CD4-positive, alpha-beta memory T cell (primary cell): ENCODE measurements around the gene KRT5. TPM values are rescaled to one million over a fixed set of nuclear protein-coding genes. Genes with fewer than 3 reads are reported as not detected.
A peak's percentile ranks its signal among the peaks of the same experiment; 100 is the strongest.

Source experiments
- CTCF ChIA-PET: fragments of 350-600 bp; sonication (Branson Sonifier 250); formaldehyde crosslinking; loops from one replicate; lab custom pipeline; 2021; ENCODE audit warnings: inconsistent platforms; ENCODE audit not compliant: partially characterized antibody; lab: Charles Lee
- POLR2A ChIA-PET: fragments of 350-600 bp; sonication (Branson Sonifier 250); formaldehyde crosslinking; loops from one replicate; lab custom pipeline; 2021; ENCODE audit not compliant: partially characterized antibody; lab: Charles Lee
- DNase-seq, 5 donors: peaks; one replicate each; pipeline versions ENCODE4 v3.0.0 to v3.0.0-alpha.2; 2020 to 2022; ENCODE audit warnings: mixed read lengths in 1 of 5
- H3K27ac ChIP-seq: one replicate; pipeline ENCODE4 v1.7.0; 2013; ENCODE audit warnings: low read depth, low read length
- H3K27me3 ChIP-seq: 2 replicates; pipeline ENCODE4 v1.7.0; 2013; ENCODE audit warnings: mild to moderate bottlenecking, low read length, moderate library complexity; ENCODE audit not compliant: insufficient read depth
- H3K36me3 ChIP-seq: 2 replicates; pipeline ENCODE4 v1.7.0; 2013; ENCODE audit warnings: mild to moderate bottlenecking, low read length, moderate library complexity; ENCODE audit not compliant: insufficient read depth
- H3K4me1 ChIP-seq: 2 replicates; pipeline ENCODE4 v1.7.0; 2013; ENCODE audit warnings: mild to moderate bottlenecking, low read length, moderate library complexity; ENCODE audit not compliant: insufficient read depth
- H3K4me3 ChIP-seq, 2 donors: one replicate each; pipeline ENCODE4 v1.7.0; 2013; ENCODE audit warnings: low read length in 2 of 2, mild to moderate bottlenecking in 1 of 2
- H3K9me3 ChIP-seq, 2 donors: one replicate each; pipeline ENCODE4 v1.7.0; 2013; ENCODE audit warnings: low read length in 2 of 2, control low read depth in 1 of 2; ENCODE audit not compliant: control insufficient read depth in 1 of 2
- H3K27ac Mint-ChIP-seq, 7 donors: one replicate each; pipeline ENCODE4 v1.8.0; 2020 to 2021; ENCODE audit warnings: mixed read lengths in 7 of 7, mild to moderate bottlenecking in 6 of 7, inconsistent platforms in 3 of 7, moderate library complexity in 3 of 7
- H3K27me3 Mint-ChIP-seq, 2 donors: one replicate each; pipeline ENCODE4 v1.8.0; 2020 to 2021; ENCODE audit warnings: mixed read lengths in 2 of 2
- H3K36me3 Mint-ChIP-seq, 2 donors: one replicate each; pipeline ENCODE4 v1.8.0; 2020 to 2021; ENCODE audit warnings: mixed read lengths in 2 of 2, inconsistent platforms in 1 of 2, mild to moderate bottlenecking in 1 of 2
- H3K4me1 Mint-ChIP-seq, 4 donors: one replicate each; pipeline ENCODE4 v1.8.0; 2020 to 2021; ENCODE audit warnings: mixed read lengths in 4 of 4, mild to moderate bottlenecking in 1 of 4
- H3K4me3 Mint-ChIP-seq, 8 donors: one replicate each; pipeline ENCODE4 v1.8.0; 2020 to 2021; ENCODE audit warnings: mixed read lengths in 8 of 8, mild to moderate bottlenecking in 7 of 8, moderate library complexity in 6 of 8, inconsistent platforms in 3 of 8
- H3K9me3 Mint-ChIP-seq, 8 donors: one replicate each; pipeline ENCODE4 v1.8.0; 2020 to 2021; ENCODE audit warnings: mixed read lengths in 8 of 8, mild to moderate bottlenecking in 5 of 8, inconsistent platforms in 3 of 8, moderate library complexity in 1 of 8
- intact Hi-C: fragments of 100-400 bp; cut with micrococcal nuclease; formaldehyde crosslinking; loops from one replicate; pipeline ENCODE4 v1.15.1; 2023
- polyA plus RNA-seq, 2 donors: library from polyadenylated mRNA; unstranded; fragments of 300-500 nt; fragmentation: Illumina TruSeq; gene quantifications; one replicate each; pipeline ENCODE4 v1.2.3, GENCODE V29; 2021
- total RNA-seq, 2 experiments: library from RNA; stranded (reverse); gene quantifications; one replicate each; pipeline ENCODE4 v1.2.3, GENCODE V29; 2021

The KRT5 gene
- total and polyA plus RNA-seq, 4 experiments from 2014 or later = not detected

DNA sequence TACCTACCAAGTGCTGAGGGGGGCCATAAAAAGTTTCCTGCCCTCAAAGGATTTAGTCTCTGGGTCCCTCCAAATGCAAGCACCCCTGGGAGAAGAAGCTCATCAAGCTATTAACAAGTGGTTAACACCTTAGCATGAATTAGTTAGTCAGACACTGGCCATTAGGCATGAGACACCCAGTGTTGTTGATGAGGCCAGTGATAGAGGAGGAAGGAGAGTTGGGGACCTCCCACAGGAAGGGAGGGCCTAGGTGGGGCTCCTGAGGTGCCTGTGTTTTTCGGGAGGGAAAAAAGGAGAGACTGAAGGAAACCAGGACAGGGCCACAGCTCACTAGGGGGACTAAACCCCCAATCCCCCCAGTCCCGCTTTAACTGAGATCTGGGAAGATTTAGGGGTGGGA is 37.3 kb upstream of the KRT5 start:
- Mint-ChIP-seq H3K27ac (peak overlapping the region in 1 of 7 donors; percentile 5), H3K4me1 (peaks cover 0 to 14% (median 8%) of the 10 kb centered on the region in 4 donors), H3K4me3 (no peak overlapping the region), H3K36me3 (no peaks in the 10 kb centered on the region), H3K27me3 (peaks cover 8% of the 10 kb centered on the region in 2 donors), H3K9me3 (no peaks in the 10 kb centered on the region)
- no peak overlapping the region for H3K27ac ChIP-seq
- no peak overlapping the region for H3K4me3 ChIP-seq
- DNase-seq = no peak
- peaks cover 5% of the 10 kb centered on the region for H3K27me3 ChIP-seq
- CTCF ChIA-PET = no interaction called here
- intact Hi-C loops = no loop called here
- POLR2A ChIA-PET = no interaction called here
- no peaks in the 10 kb centered on the region for H3K9me3 ChIP-seq
- no peaks in the 10 kb centered on the region for H3K4me1 ChIP-seq
- H3K36me3 ChIP-seq = no peaks in the 10 kb centered on the region

DNA sequence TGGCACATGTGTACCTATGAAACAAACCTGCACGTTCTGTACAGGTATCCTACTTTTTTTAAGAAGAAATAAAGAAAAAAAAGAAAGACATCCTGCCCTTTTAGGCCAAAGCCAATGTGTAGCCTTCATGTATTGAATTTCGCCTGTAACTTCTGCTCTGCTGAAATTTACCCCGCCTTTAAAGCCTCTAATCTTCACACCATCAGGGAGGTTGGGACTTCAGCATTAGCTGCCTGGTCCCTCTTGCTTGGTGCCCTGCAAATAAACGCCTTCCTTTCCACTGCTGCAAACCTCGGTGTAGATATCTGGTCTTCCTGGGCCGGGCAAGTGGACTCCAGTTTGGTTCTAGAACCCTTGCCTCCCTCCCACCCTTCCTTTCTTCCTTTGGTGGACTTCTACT is 35.4 kb upstream of the KRT5 start:
- Histone ChIP-seq H3K27ac (no peak overlapping the region), H3K36me3 (no peaks in the 10 kb centered on the region), H3K9me3 (no peaks in the 10 kb centered on the region), H3K4me3 (no peak overlapping the region), H3K4me1 (no peaks in the 10 kb centered on the region), H3K27me3 (no peaks in the 10 kb centered on the region)
- Mint-ChIP-seq H3K4me3 (no peak overlapping the region), H3K27me3 (peaks cover 9 to 10% of the 10 kb centered on the region in 2 donors), H3K27ac (no peak overlapping the region), H3K36me3 (no peaks in the 10 kb centered on the region), H3K9me3 (no peaks in the 10 kb centered on the region), H3K4me1 (peaks cover 0 to 14% (median 8%) of the 10 kb centered on the region in 4 donors)
- ChIA-PET POLR2A (no interaction called here), CTCF (interaction anchor here (1.7 kb wide), 1 partner anchor 324 kb away, joined by 5 read pairs; no protein-coding TSS in a partner anchor)
- intact Hi-C loops = no loop called here
- peak in 4 of 5 donors; percentile 5 to 19 (median 12) for DNase-seq

- no peaks in the 10 kb centered on the region for H3K27me3 ChIP-seq
- H3K27ac ChIP-seq = no peak within 1 kb of the TSS
- H3K4me1 Mint-ChIP-seq = peaks cover 0 to 14% (median 8%) of the 10 kb centered on the region in 4 donors
- H3K4me1 ChIP-seq = no peaks in the 10 kb centered on the region
- intact Hi-C loops = no loop called here
- H3K9me3 Mint-ChIP-seq = no peaks in the 10 kb centered on the region
- no peaks in the 10 kb centered on the region for H3K9me3 ChIP-seq
- ChIA-PET POLR2A (no interaction called here), CTCF (no interaction called here)
- no peak within 1 kb of the TSS for H3K4me3 ChIP-seq
- H3K27me3 Mint-ChIP-seq = peaks cover 6 to 15% of the 10 kb centered on the region in 2 donors
- no peaks in the 10 kb centered on the region for H3K36me3 ChIP-seq
- peak within 1 kb of the TSS in 1 of 7 donors; percentile 11 for H3K27ac Mint-ChIP-seq
- no peak for DNase-seq
- no peaks in the 10 kb centered on the region for H3K36me3 Mint-ChIP-seq
- H3K4me3 Mint-ChIP-seq = no peak within 1 kb of the TSS
Measured at GRCh38 chr12:52552681-52553195, 32.5 kb upstream of the KRT5 start, which contains the start of gene KRT71. TSS of gene KRT71 (minus strand) at chr12:52553145. CDS start at chr12:52553077, 68 bp downstream.

GRCh38 chr12:52552055-52552454 is 31.9 kb upstream of the KRT5 start:
- peaks cover 0 to 14% (median 8%) of the 10 kb centered on the region in 4 donors for H3K4me1 Mint-ChIP-seq
- POLR2A ChIA-PET = no interaction called here

DNA sequence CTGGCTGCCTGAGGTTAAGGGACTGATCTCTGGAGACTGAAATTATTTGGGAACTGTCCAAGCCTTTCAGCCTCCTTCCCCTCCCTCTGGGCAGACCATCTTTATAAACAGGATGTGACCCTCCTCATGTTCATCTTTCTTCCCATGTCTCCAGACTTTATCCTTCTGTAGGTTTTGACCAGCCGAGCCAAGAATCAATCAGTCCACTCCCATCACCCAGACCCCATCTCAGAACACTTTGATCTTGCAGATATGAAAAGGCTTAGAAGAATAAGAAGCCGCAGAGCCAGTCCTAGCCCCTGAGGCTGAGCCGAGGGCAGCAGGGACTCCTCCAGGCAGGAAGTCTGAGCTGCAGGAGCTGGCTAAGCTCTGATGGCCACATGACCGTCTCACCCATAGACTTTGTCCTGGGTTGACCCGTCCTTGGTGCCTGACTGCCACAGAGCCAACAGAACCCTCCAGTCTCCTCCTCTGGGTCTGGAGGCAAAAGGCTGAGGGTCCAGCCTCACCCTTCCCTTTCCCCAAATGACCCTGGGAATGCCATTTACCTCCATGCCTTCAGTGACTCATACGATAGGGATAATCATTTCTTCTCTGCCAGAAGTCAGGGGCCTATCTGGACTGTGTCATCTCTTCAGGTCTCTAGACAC is 31.1 kb upstream of the KRT5 start:
- H3K9me3 ChIP-seq = no peaks in the 10 kb centered on the region
- no peak overlapping the region for H3K4me3 ChIP-seq
- Mint-ChIP-seq H3K27ac (no peak overlapping the region), H3K4me1 (peaks cover 0 to 14% (median 7%) of the 10 kb centered on the region in 4 donors), H3K27me3 (peaks cover 6 to 20% of the 10 kb centered on the region in 2 donors), H3K9me3 (no peaks in the 10 kb centered on the region), H3K36me3 (no peaks in the 10 kb centered on the region), H3K4me3 (no peak overlapping the region)
- no peak for DNase-seq
- ChIA-PET CTCF (no interaction called here), POLR2A (no interaction called here)
- no peaks in the 10 kb centered on the region for H3K27me3 ChIP-seq
- intact Hi-C loops = no loop called here
- no peak overlapping the region for H3K27ac ChIP-seq
- no peaks in the 10 kb centered on the region for H3K4me1 ChIP-seq
- no peaks in the 10 kb centered on the region for H3K36me3 ChIP-seq

More at GRCh38 chr12:52552055-52552454, 31.9 kb upstream of the KRT5 start:
- Mint-ChIP-seq H3K27me3 (peaks cover 6 to 16% of the 10 kb centered on the region in 2 donors), H3K36me3 (no peaks in the 10 kb centered on the region), H3K27ac (no peak overlapping the region), H3K4me3 (no peak overlapping the region), H3K9me3 (no peaks in the 10 kb centered on the region)
- Histone ChIP-seq H3K36me3 (no peaks in the 10 kb centered on the region), H3K27ac (no peak overlapping the region), H3K27me3 (no peaks in the 10 kb centered on the region), H3K9me3 (no peaks in the 10 kb centered on the region), H3K4me3 (no peak overlapping the region), H3K4me1 (no peaks in the 10 kb centered on the region)
- no peak for DNase-seq
- intact Hi-C loops = no loop called here
- CTCF ChIA-PET = no interaction called here

GRCh38 chr12:52546126-52546525 is 25.9 kb upstream of the KRT5 start:
- Histone ChIP-seq H3K9me3 (no peaks in the 10 kb centered on the region), H3K4me1 (no peaks in the 10 kb centered on the region), H3K27me3 (no peaks in the 10 kb centered on the region), H3K27ac (no peak overlapping the region), H3K36me3 (no peaks in the 10 kb centered on the region), H3K4me3 (no peak overlapping the region)
- Mint-ChIP-seq H3K4me1 (no peaks in the 10 kb centered on the region), H3K27ac (no peak overlapping the region), H3K27me3 (peaks cover 4 to 21% of the 10 kb centered on the region in 2 donors), H3K4me3 (no peak overlapping the region), H3K36me3 (no peaks in the 10 kb centered on the region), H3K9me3 (no peaks in the 10 kb centered on the region)
- intact Hi-C loops = no loop called here
- DNase-seq = no peak
- CTCF ChIA-PET = no interaction called here
- POLR2A ChIA-PET = no interaction called here

DNA sequence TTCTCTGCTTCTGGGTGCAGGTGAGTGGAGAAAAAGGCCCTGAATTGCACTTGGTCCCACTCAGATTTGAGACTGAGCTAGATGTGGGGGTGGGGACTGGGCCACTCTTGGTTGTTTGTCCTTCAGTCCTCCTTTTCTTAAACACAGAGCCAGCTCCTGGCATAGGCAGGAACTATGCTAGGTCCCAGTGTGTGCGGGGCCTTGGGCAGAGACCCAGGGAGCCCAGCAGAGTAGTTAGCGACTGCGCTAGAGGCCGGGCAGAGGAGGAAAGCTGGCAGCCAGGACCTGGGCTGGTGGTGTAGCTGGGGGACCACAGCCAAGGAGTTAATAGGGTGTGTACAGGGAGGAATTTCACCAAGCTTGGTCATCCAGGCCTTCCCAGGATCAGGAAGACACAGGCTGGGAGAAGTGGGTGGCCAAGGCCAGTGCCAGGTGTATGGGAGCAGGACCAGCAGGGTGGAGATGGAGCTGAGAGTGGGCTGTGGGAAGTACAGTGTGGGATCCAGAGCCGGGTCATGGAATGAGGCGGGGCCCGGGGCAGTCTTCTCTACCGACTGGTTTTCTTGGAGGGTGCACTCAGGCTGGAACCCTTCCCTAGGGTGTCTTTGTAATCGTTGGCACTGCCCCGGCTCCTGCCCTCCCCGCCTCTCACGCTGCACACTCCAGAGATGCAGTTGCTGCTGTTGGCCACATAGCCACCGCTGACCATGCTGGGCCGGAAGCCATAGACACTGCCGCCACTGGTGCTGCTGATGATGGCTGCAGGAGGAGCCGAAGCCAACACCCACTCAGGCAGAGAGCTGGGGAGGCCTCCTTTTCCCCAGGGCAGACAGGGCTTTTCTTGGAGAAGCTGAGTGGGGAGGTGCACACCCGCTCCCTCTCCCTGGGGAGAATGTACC is 24.0 kb upstream of the KRT5 start:
- intact Hi-C loops = no loop called here
- DNase-seq = no peak
- H3K27me3 ChIP-seq = no peaks in the 10 kb centered on the region
- no peaks in the 10 kb centered on the region for H3K36me3 Mint-ChIP-seq
- no peaks in the 10 kb centered on the region for H3K4me1 Mint-ChIP-seq
- no peak overlapping the region for H3K27ac Mint-ChIP-seq
- H3K9me3 Mint-ChIP-seq = no peaks in the 10 kb centered on the region
- ChIA-PET CTCF (no interaction called here), POLR2A (no interaction called here)
- no peaks in the 10 kb centered on the region for H3K4me1 ChIP-seq
- H3K27ac ChIP-seq = no peak overlapping the region
- no peaks in the 10 kb centered on the region for H3K9me3 ChIP-seq
- H3K4me3 ChIP-seq = no peak overlapping the region
- peaks cover 4 to 14% of the 10 kb centered on the region in 2 donors for H3K27me3 Mint-ChIP-seq
- H3K4me3 Mint-ChIP-seq = no peak overlapping the region
- no peaks in the 10 kb centered on the region for H3K36me3 ChIP-seq
